GM18951 (cell line): ENCODE data around the gene DCDC2B.
A peak's percentile ranks its signal among the peaks of the same experiment; 100 is the strongest.

Experiments
- POLR2A ChIP-seq: IDR thresholded peaks from 4 replicates; pipeline ENCODE4 v1.6.1; 2011; ENCODE audit warnings: mild to moderate bottlenecking; ENCODE audit not compliant: insufficient read length, insufficient read depth; ENCODE audit errors: extremely low read depth
- in situ Hi-C: fragments of 300-500 bp; cut with MboI; formaldehyde crosslinking; loops from one replicate; pipeline ENCODE4 v1.12.0; 2022; ENCODE audit warnings: low sequenced_read_pairs, mixed read lengths, inconsistent platforms; ENCODE audit not compliant: unreplicated experiment

Gene DCDC2B

GRCh38 chr1:32221980-32222755 is 13.3 kb downstream of the DCDC2B start, which contains the start of the genes EIF3I and TMEM234:
Gene EIF3I, plus strand, starts transcription at chr1:32222407. Its CDS starts 35 bp downstream, at chr1:32222442.
Gene TMEM234, minus strand, starts transcription at chr1:32222353. Its CDS starts 31 bp downstream, at chr1:32222322.
- in situ Hi-C loops: no loop called here
- TF ChIP-seq POLR2A: peak; percentile 77

GRCh38 chr1:32223683-32224082 is 14.8 kb downstream of the DCDC2B start:
- in situ Hi-C loops: no loop called here
- TF ChIP-seq POLR2A: no peak

GRCh38 chr1:32224285-32224684 is 15.4 kb downstream of the DCDC2B start:
- no peak for TF ChIP-seq POLR2A
- in situ Hi-C loops: no loop called here

GRCh38 chr1:32228771-32229170 is 19.9 kb downstream of the DCDC2B start:
- in situ Hi-C loops: no loop called here
- TF ChIP-seq POLR2A: no peak

GRCh38 chr1:32231843-32232432 is 23.0 kb downstream of the DCDC2B start:
- in situ Hi-C loops: loop anchor here (5.0 kb wide), 1 partner anchor 85 kb away; no protein-coding TSS in a partner anchor
- no peak for TF ChIP-seq POLR2A

- TF ChIP-seq POLR2A: no peak
- in situ Hi-C loops: loop anchor here (5.0 kb wide), 1 partner anchor 85 kb away; no protein-coding TSS in a partner anchor
These were observed 23.8 kb downstream of the DCDC2B start for GRCh38 chr1:32232558-32233304.

GRCh38 chr1:32234792-32235191 is 25.9 kb downstream of the DCDC2B start:
- no peak for TF ChIP-seq POLR2A
- in situ Hi-C loops: loop anchor here (5.0 kb wide), 1 partner anchor 83 kb away; no protein-coding TSS in a partner anchor

GRCh38 chr1:32239337-32239736 is 30.4 kb downstream of the DCDC2B start:
- in situ Hi-C loops: no loop called here

GRCh38 chr1:32239790-32240139 is 30.9 kb downstream of the DCDC2B start:
- in situ Hi-C loops: no loop called here
- no peak for TF ChIP-seq POLR2A

More at GRCh38 chr1:32239337-32239736, 30.4 kb downstream of the DCDC2B start:
- no peak for TF ChIP-seq POLR2A

- no peak for TF ChIP-seq POLR2A
- in situ Hi-C loops: no loop called here
These were observed 31.5 kb downstream of the DCDC2B start for GRCh38 chr1:32240140-32240951.

GRCh38 chr1:32241001-32241763 is 32.3 kb downstream of the DCDC2B start:
- peak; percentile 47 for TF ChIP-seq POLR2A
- in situ Hi-C loops: no loop called here

- TF ChIP-seq POLR2A: no peak
- in situ Hi-C loops: no loop called here
These were observed 33.5 kb downstream of the DCDC2B start for GRCh38 chr1:32242341-32242851.
